H1 (cell line): ENCODE measurements around the gene COPG1. TPM values are rescaled to one million over a fixed set of nuclear protein-coding genes. Genes with fewer than 3 reads are reported as not detected.

Source experiments
- CTCF ChIA-PET: fragments of 300-600 bp; sonication (Branson Sonifier 250); formaldehyde crosslinking; loops from one replicate; lab custom pipeline; 2021; ENCODE audit not compliant: partially characterized antibody; lab: Charles Lee
- POLR2A ChIA-PET: fragments of 300-600 bp; sonication (Branson Sonifier 250); formaldehyde crosslinking; loops from one replicate; lab custom pipeline; 2021; ENCODE audit warnings: inconsistent platforms; ENCODE audit not compliant: partially characterized antibody; lab: Charles Lee
- DNase-seq, 2 experiments: peaks; one replicate each; pipeline versions ENCODE4 v3.0.0 to v3.0.0-alpha.2; 2010 to 2022; ENCODE audit warnings: low spot score in 2 of 2, low read depth in 1 of 2, mixed read lengths in 1 of 2
- FAIRE-seq: peaks from 2 replicates; lab custom pipeline; 2011; peaks lifted over from hg19 to GRCh38; lab: Jason Lieb, UNC
- H2AFZ ChIP-seq: 2 replicates; pipeline ENCODE4 v1.8.1; 2012; ENCODE audit warnings: low read length, inconsistent platforms
- H2AK5ac ChIP-seq: 2 replicates; pipeline ENCODE4 v1.6.1; 2013; ENCODE audit warnings: low read depth, low read length
- H2BK120ac ChIP-seq: replicated peaks from 2 replicates; pipeline ENCODE3; 2013; ENCODE audit warnings: low read depth, low read length, inconsistent platforms
- H2BK12ac ChIP-seq: 2 replicates; pipeline ENCODE4 v1.6.1; 2013; ENCODE audit warnings: low read depth, low read length
- H2BK15ac ChIP-seq: 2 replicates; pipeline ENCODE4 v1.6.1; 2013; ENCODE audit warnings: low read length
- H2BK20ac ChIP-seq: 2 replicates; pipeline ENCODE4 v1.6.1; 2013; ENCODE audit warnings: low read length
- H2BK5ac ChIP-seq: 2 replicates; pipeline ENCODE4 v1.6.1; 2013; ENCODE audit warnings: low read depth, low read length
- H3K14ac ChIP-seq: 2 replicates; pipeline ENCODE4 v1.6.1; 2013; ENCODE audit warnings: inconsistent platforms; ENCODE audit not compliant: insufficient read length
- H3K18ac ChIP-seq: 2 replicates; pipeline ENCODE4 v1.6.1; 2013; ENCODE audit warnings: low read length; ENCODE audit errors: extremely low read depth
- H3K23ac ChIP-seq: 2 replicates; pipeline ENCODE4 v1.6.1; 2013; ENCODE audit warnings: inconsistent platforms; ENCODE audit not compliant: insufficient read length
- H3K23me2 ChIP-seq: 2 replicates; pipeline ENCODE4 v1.6.1; 2013; ENCODE audit warnings: low read depth, low read length
- H3K27ac ChIP-seq: 2 replicates; pipeline ENCODE4 v1.6.1; 2011; ENCODE audit warnings: low read depth, low read length, inconsistent platforms
- H3K27me3 ChIP-seq, 4 experiments: replicated peaks in 1 of 4; 1 replicate in 1 of 4; 2 replicates in 3 of 4; pipeline versions ENCODE4 v1.6.1 to v1.8.1; 2011 to 2013; ENCODE audit warnings: low read length in 3 of 4, mild to moderate bottlenecking in 3 of 4, inconsistent platforms in 2 of 4, mixed read lengths in 2 of 4, moderate library complexity in 1 of 4; ENCODE audit not compliant: control insufficient read depth in 3 of 4, insufficient read depth in 3 of 4; ENCODE audit errors: extremely low read depth in 1 of 4
- H3K36me3 ChIP-seq, 4 experiments: 2 replicates each; pipeline versions ENCODE4 v1.6.1 to v1.8.1; 2011 to 2013; ENCODE audit warnings: mild to moderate bottlenecking in 4 of 4, low read length in 3 of 4, moderate library complexity in 2 of 4, control low read depth in 1 of 4, inconsistent platforms in 1 of 4; ENCODE audit not compliant: insufficient read depth in 4 of 4, control insufficient read depth in 2 of 4
- H3K4ac ChIP-seq: replicated peaks from 2 replicates; pipeline ENCODE3; 2013; ENCODE audit warnings: low read length, low read depth, mixed read lengths, inconsistent platforms; ENCODE audit not compliant: insufficient read length
- H3K4me1 ChIP-seq, 4 experiments: replicated peaks in 1 of 4; 1 replicate in 1 of 4; 2 replicates in 3 of 4; pipeline versions ENCODE4 v1.6.1 to v1.8.1; 2011 to 2013; ENCODE audit warnings: low read length in 3 of 4, inconsistent platforms in 2 of 4, mixed read lengths in 1 of 4; ENCODE audit not compliant: insufficient read depth in 4 of 4, control insufficient read depth in 3 of 4
- H3K4me2 ChIP-seq, 2 experiments: 2 replicates each; pipeline versions ENCODE4 v1.6.1 to v1.8.1; 2011 to 2013; ENCODE audit warnings: low read depth in 2 of 2, low read length in 2 of 2, control low read depth in 1 of 2, inconsistent platforms in 1 of 2, mild to moderate bottlenecking in 1 of 2; ENCODE audit not compliant: insufficient read depth in 1 of 2
- H3K4me3 ChIP-seq, 4 experiments: fragments of 200-600, 300-600 bp in 1 of 4; sonication (generic), shearing (Covaris generic), sonication (Bioruptor Twin) in 1 of 4; 2 replicates each; pipeline versions ENCODE4 v1.5.1 to v1.8.1; 2011 to 2016; ENCODE audit warnings: low read length in 4 of 4, low read depth in 3 of 4, control low read depth in 2 of 4, inconsistent platforms in 2 of 4, mild to moderate bottlenecking in 2 of 4, mixed read lengths in 1 of 4, moderate library complexity in 1 of 4; ENCODE audit not compliant: insufficient read depth in 2 of 4; ENCODE audit errors: extremely low read depth in 1 of 4
- H3K56ac ChIP-seq: replicated peaks from 2 replicates; pipeline ENCODE3; 2013; ENCODE audit warnings: low read depth, mild to moderate bottlenecking, mixed read lengths, low read length, inconsistent platforms; ENCODE audit not compliant: insufficient read length
- H3K79me1 ChIP-seq: 2 replicates; pipeline ENCODE4 v1.6.1; 2013; ENCODE audit warnings: low read depth, low read length, control low read depth
- H3K79me2 ChIP-seq, 2 experiments: 2 replicates each; pipeline versions ENCODE4 v1.6.1 to v1.8.1; 2012 to 2013; ENCODE audit warnings: low read length in 2 of 2, mild to moderate bottlenecking in 2 of 2, inconsistent platforms in 1 of 2; ENCODE audit not compliant: insufficient read depth in 2 of 2, control insufficient read depth in 1 of 2
- H3K9ac ChIP-seq, 4 experiments: replicated peaks in 1 of 4; 1 replicate in 1 of 4; 2 replicates in 3 of 4; pipeline versions ENCODE4 v1.6.1 to v1.8.1; 2011 to 2013; ENCODE audit warnings: low read depth in 3 of 4, low read length in 3 of 4, control low read depth in 2 of 4, mild to moderate bottlenecking in 2 of 4, moderate library complexity in 2 of 4, inconsistent platforms in 1 of 4; ENCODE audit errors: extremely low read depth in 1 of 4
- H3K9me3 ChIP-seq, 2 experiments: 2 replicates each; pipeline versions ENCODE4 v1.6.1 to v1.8.1; 2012 to 2013; ENCODE audit warnings: mild to moderate bottlenecking in 2 of 2, moderate library complexity in 2 of 2, control low read depth in 1 of 2, inconsistent platforms in 1 of 2, low read depth in 1 of 2, low read length in 1 of 2, mixed read lengths in 1 of 2; ENCODE audit not compliant: insufficient read depth in 2 of 2
- H4K20me1 ChIP-seq, 2 experiments: replicated peaks in 1 of 2; 2 replicates each; pipeline versions ENCODE3 to v1.8.1; 2011 to 2013; ENCODE audit warnings: inconsistent platforms in 2 of 2, low read length in 2 of 2, mild to moderate bottlenecking in 1 of 2; ENCODE audit not compliant: insufficient read depth in 2 of 2, control insufficient read depth in 1 of 2
- H4K5ac ChIP-seq: 2 replicates; pipeline ENCODE4 v1.6.1; 2013; ENCODE audit warnings: low read length, low read depth, mixed read lengths, inconsistent platforms; ENCODE audit not compliant: insufficient read length
- H4K8ac ChIP-seq: 2 replicates; pipeline ENCODE4 v1.8.0; 2013; ENCODE audit warnings: mild to moderate bottlenecking, moderate library complexity, low read length, inconsistent platforms; ENCODE audit not compliant: insufficient read depth; ENCODE audit errors: extremely low read depth
- H4K91ac ChIP-seq: replicated peaks from 2 replicates; pipeline ENCODE3; 2013; ENCODE audit warnings: low read length, mixed read lengths, inconsistent platforms; ENCODE audit not compliant: insufficient read length
- CBX8 ChIP-seq: fragments of 300-800, 300-1000 bp; sonication (generic); IDR thresholded peaks from 2 replicates; pipeline ENCODE4 v1.7.1; 2016; ENCODE audit warnings: low read depth, low read length, borderline replicate concordance
- CREB1 ChIP-seq: IDR thresholded peaks from 2 replicates; pipeline ENCODE4 v1.6.1; 2012; ENCODE audit warnings: inconsistent platforms
- EZH2 ChIP-seq: fragments of 200-600 bp; sonication (generic); IDR thresholded peaks from 2 replicates; pipeline ENCODE4 v1.7.1; 2012; ENCODE audit warnings: low read depth, mild to moderate bottlenecking, moderate library complexity, low read length, inconsistent platforms; ENCODE audit not compliant: severe bottlenecking
- GABPA ChIP-seq: IDR thresholded peaks from 2 replicates; pipeline ENCODE4 v1.6.1; 2011; ENCODE audit warnings: mild to moderate bottlenecking, low read length, moderate library complexity, borderline replicate concordance; ENCODE audit not compliant: insufficient read depth
- MAX ChIP-seq: IDR thresholded peaks from 2 replicates; pipeline ENCODE4 v1.6.1; 2012; ENCODE audit warnings: inconsistent platforms
- NANOG ChIP-seq: IDR thresholded peaks from 2 replicates; pipeline ENCODE4 v1.6.1; 2011; ENCODE audit warnings: low read length, low read depth, mild to moderate bottlenecking, inconsistent platforms; ENCODE audit not compliant: insufficient read depth, poor library complexity, severe bottlenecking
- PHF8 ChIP-seq: fragments of 200-600 bp; sonication (generic); conservative IDR thresholded peaks from 2 replicates; pipeline ENCODE4 v1.7.1; 2012; ENCODE audit warnings: low read depth, mild to moderate bottlenecking, inconsistent platforms, low read length, moderate library complexity
- POLR2AphosphoS5 ChIP-seq: IDR thresholded peaks from 2 replicates; pipeline ENCODE4 v1.6.1; 2011; ENCODE audit warnings: low read depth, low read length
- SIX5 ChIP-seq: IDR thresholded peaks from 2 replicates; pipeline ENCODE4 v1.6.1; 2011; ENCODE audit warnings: mild to moderate bottlenecking, low read depth, low read length
- SP2 ChIP-seq: IDR thresholded peaks from 2 replicates; pipeline ENCODE4 v1.6.1; 2012; ENCODE audit warnings: mild to moderate bottlenecking, low read length, inconsistent platforms
- TCF12 ChIP-seq: IDR thresholded peaks from 2 replicates; pipeline ENCODE4 v1.6.1; 2011; ENCODE audit warnings: low read depth, mild to moderate bottlenecking, low read length
- TEAD4 ChIP-seq: IDR thresholded peaks from 2 replicates; pipeline ENCODE4 v1.6.1; 2012; ENCODE audit warnings: low read depth, low read length, inconsistent platforms, mixed read lengths
- USF2 ChIP-seq: IDR thresholded peaks from 2 replicates; pipeline ENCODE4 v1.6.1; 2011; ENCODE audit warnings: low read length, improper control_type of control experiment
- WGBS, 2 experiments: shearing (Covaris generic) in 1 of 2; methylation state at CpG; one replicate each; pipeline versions ENCODE4 v1.1.6 to v1.1.7; 2013 to 2015; ENCODE audit warnings: low lambda C conversion rate in 2 of 2, mixed read lengths in 2 of 2, inconsistent platforms in 1 of 2, low coverage in 1 of 2, missing lambda C conversion rate in 1 of 2; ENCODE audit not compliant: insufficient replicate concordance in 2 of 2, insufficient coverage in 1 of 2, insufficient read length in 1 of 2; ENCODE audit errors: extremely low coverage in 1 of 2, missing lambda C conversion rate in 1 of 2; 5-methylcytosine and 5-hydroxymethylcytosine counted together
- polyA plus RNA-seq, 7 experiments: library from polyadenylated mRNA; depleted of rRNA in 3 of 7; stranded (reverse) in 5 of 7; unstranded in 2 of 7; fragments of >200 nt in 5 of 7; fragments of 200-250 nt in 2 of 7; gene quantifications; 1 replicate in 5 of 7; 2 replicates in 1 of 7; 4 replicates in 1 of 7; pipeline versions ENCODE4 v1.2.1 to v1.2.3, GENCODE V29; 2011 to 2013; ENCODE audit warnings: missing spikeins in 2 of 7, mixed read lengths in 2 of 7
- total RNA-seq: library from RNA; stranded (reverse); fragmentation: NEBNext Ultra II Directional; extraction: Animal tissue kit (Norgen Biotek cat#: 25700); gene quantifications from 2 replicates; pipeline ENCODE4 v1.2.1, GENCODE V29; 2021

Gene COPG1
- total and polyA plus RNA-seq, 2 of the 8 experiments (the other 6 are each of a cell fraction or from before 2014, with no cell fraction given) = 52.7 to 106 TPM

- Histone ChIP-seq H4K20me1 (peaks cover 0 to 9% of the 10 kb centered on the region in 2 experiments), H4K8ac (no peak overlapping the region), H3K79me1 (peaks cover 3% of the 10 kb centered on the region; the same call in 1 of the 2 replicates), H3K9me3 (no peaks in the 10 kb centered on the region), H2BK15ac (no peak overlapping the region), H3K4me1 (peaks cover 0 to 6% (median 1%) of the 10 kb centered on the region in 4 experiments; a peak in 3 of 7 replicates), H3K79me2 (peaks cover 0 to 13% of the 10 kb centered on the region in 2 experiments; a peak in 1 of 4 replicates), H3K56ac (no peak overlapping the region), H3K36me3 (peaks cover 2 to 12% (median 9%) of the 10 kb centered on the region in 4 experiments; a peak in 4 of 8 replicates), H3K4me2 (no peak overlapping the region), H3K14ac (no peak overlapping the region), H3K27ac (no peak overlapping the region), H2BK5ac (no peak overlapping the region), H4K5ac (no peak overlapping the region), H2BK12ac (no peak overlapping the region), H3K23ac (no peak overlapping the region), H3K18ac (no peak overlapping the region), H2AFZ (no peak overlapping the region), H3K9ac (no peak overlapping the region), H2BK120ac (no peak overlapping the region), H3K4ac (no peak overlapping the region), H4K91ac (no peak overlapping the region), H3K23me2 (peaks cover 5% of the 10 kb centered on the region; the same call in 1 of the 2 replicates), H2AK5ac (no peak overlapping the region), H3K27me3 (no peaks in the 10 kb centered on the region), H2BK20ac (no peak overlapping the region), H3K4me3 (no peak overlapping the region)
- ChIA-PET CTCF (interaction anchor here (6.6 kb wide), 1 partner anchor 9 kb away, joined by 73 read pairs; no protein-coding TSS in a partner anchor), POLR2A (interaction anchor here (1.2 kb wide), 1 partner anchor 10 kb away, joined by 4 read pairs; no protein-coding TSS in a partner anchor)
- no peak for DNase-seq
- WGBS, 2 experiments = 90% methylated on average over 8 of the region's 8 CpGs; no CpG with 5 or more reads in 1 of the 2 experiments
- no peak for FAIRE-seq
- no peak for TF ChIP-seq CBX8
- TF ChIP-seq SP2 = no peak
- TF ChIP-seq TCF12 = no peak
- no peak for TF ChIP-seq TEAD4
- TF ChIP-seq NANOG = no peak
- TF ChIP-seq USF2 = no peak
- no peak for TF ChIP-seq PHF8
- TF ChIP-seq CREB1 = no peak
- TF ChIP-seq POLR2AphosphoS5 = no peak
- no peak for TF ChIP-seq EZH2
- TF ChIP-seq SIX5 = no peak
- TF ChIP-seq MAX = no peak
- TF ChIP-seq GABPA = no peak
Observed at GRCh38 chr3:129320261-129320660, 70.9 kb downstream of the COPG1 start.
